ENCODE data around the gene GRAMD1C.

GRAMD1C gene

GRCh38 chr3:113946831-113947230 lies 108.2 kb downstream of the GRAMD1C start:
- peaks cover 0 to 4% of the 10 kb centered on the region in 2 donors for H3K36me3 ChIP-seq (ENCODE audit: control insufficient read depth in 2 of 2, insufficient read depth in 2 of 2, low read length in 2 of 2)
- H3K27me3 ChIP-seq (ENCODE audit: control insufficient read depth in 2 of 2, insufficient read depth in 2 of 2, low read length in 2 of 2) = no peaks in the 10 kb centered on the region
- peak overlapping the region; percentile 71 to 81 for H3K27ac ChIP-seq (ENCODE audit: low read depth in 2 of 2, low read length in 2 of 2)
- H3K4me1 ChIP-seq (ENCODE audit: control insufficient read depth in 2 of 2, insufficient read depth in 2 of 2, low read length in 2 of 2) = peaks cover 8 to 9% of the 10 kb centered on the region in 2 donors
- H3K4me3 ChIP-seq (ENCODE audit: low read length in 2 of 2) = peak overlapping the region; percentile 82 to 84
- peak overlapping the region in 1 of 2 donors; percentile 61 for H3K9ac ChIP-seq (ENCODE audit: low read depth in 1 of 2, low read length in 2 of 2)
- H3K9me3 ChIP-seq (ENCODE audit: control insufficient read depth in 2 of 2, low read length in 2 of 2) = no peaks in the 10 kb centered on the region

DNA sequence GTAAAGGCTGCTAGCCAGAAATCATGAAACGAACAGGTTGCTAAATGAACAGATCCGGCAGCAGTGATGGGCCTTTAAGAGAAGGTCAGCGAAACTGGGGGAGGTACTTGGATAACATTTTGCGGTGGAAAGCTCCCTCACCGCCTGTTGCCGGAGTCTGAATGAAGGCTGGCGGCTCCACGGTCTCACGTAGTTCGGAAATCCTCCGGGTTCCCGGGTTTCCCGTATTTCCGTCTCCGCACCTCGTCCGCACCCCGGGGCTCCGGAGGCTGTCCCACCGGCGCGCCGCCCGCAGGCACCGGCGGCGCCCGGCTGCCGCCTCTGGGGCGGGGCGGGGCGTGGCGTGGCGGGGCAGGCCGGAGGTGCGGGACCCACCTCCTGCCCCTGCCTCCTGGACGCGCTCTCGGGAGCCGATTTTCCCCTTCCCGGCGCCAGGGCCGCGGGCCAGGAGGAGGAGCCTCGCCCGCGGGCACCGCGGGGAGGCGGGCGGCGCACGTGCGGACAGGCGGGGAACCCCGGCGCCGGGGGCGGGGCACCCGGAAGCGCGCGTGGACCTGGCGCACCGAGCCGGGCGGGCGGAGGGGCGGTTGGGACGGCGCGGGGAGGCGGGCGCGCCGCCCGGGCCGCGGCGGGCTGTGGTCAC lies 108.9 kb downstream of the GRAMD1C start, which contains the start of gene ZDHHC23:
TSS of gene ZDHHC23 (plus strand) at position 642 of the 643 bp plus-strand sequence. CDS start 790 bp downstream, outside the sequence.
- Histone ChIP-seq H3K9me3 (ENCODE audit: control insufficient read depth in 2 of 2, low read length in 2 of 2) (no peaks in the 10 kb centered on the region), H3K36me3 (ENCODE audit: control insufficient read depth in 2 of 2, insufficient read depth in 2 of 2, low read length in 2 of 2) (peaks cover 0 to 8% of the 10 kb centered on the region in 2 donors), H3K4me3 (ENCODE audit: low read length in 2 of 2) (peak within 1 kb of the TSS; percentile 82 to 84), H3K27me3 (ENCODE audit: control insufficient read depth in 2 of 2, insufficient read depth in 2 of 2, low read length in 2 of 2) (no peaks in the 10 kb centered on the region), H3K4me1 (ENCODE audit: control insufficient read depth in 2 of 2, insufficient read depth in 2 of 2, low read length in 2 of 2) (peaks cover 8 to 9% of the 10 kb centered on the region in 2 donors), H3K27ac (ENCODE audit: low read depth in 2 of 2, low read length in 2 of 2) (peak within 1 kb of the TSS; percentile 84 to 86), H3K9ac (ENCODE audit: low read depth in 1 of 2, low read length in 2 of 2) (peak within 1 kb of the TSS; percentile 68 to 80)

GRCh38 chr3:113948015-113948917 lies 109.7 kb downstream of the GRAMD1C start:
- peak overlapping the region; percentile 82 to 84 for H3K4me3 ChIP-seq (ENCODE audit: low read length in 2 of 2)
- H3K27ac ChIP-seq (ENCODE audit: low read depth in 2 of 2, low read length in 2 of 2) = peak overlapping the region; percentile 84 to 86
- H3K36me3 ChIP-seq (ENCODE audit: control insufficient read depth in 2 of 2, insufficient read depth in 2 of 2, low read length in 2 of 2) = peaks cover 1 to 11% of the 10 kb centered on the region in 2 donors
- peak overlapping the region; percentile 68 to 80 for H3K9ac ChIP-seq (ENCODE audit: low read depth in 1 of 2, low read length in 2 of 2)
- peaks cover 8 to 9% of the 10 kb centered on the region in 2 donors for H3K4me1 ChIP-seq (ENCODE audit: control insufficient read depth in 2 of 2, insufficient read depth in 2 of 2, low read length in 2 of 2)
- H3K9me3 ChIP-seq (ENCODE audit: control insufficient read depth in 2 of 2, low read length in 2 of 2) = no peaks in the 10 kb centered on the region
- no peaks in the 10 kb centered on the region for H3K27me3 ChIP-seq (ENCODE audit: control insufficient read depth in 2 of 2, insufficient read depth in 2 of 2, low read length in 2 of 2)

DNA sequence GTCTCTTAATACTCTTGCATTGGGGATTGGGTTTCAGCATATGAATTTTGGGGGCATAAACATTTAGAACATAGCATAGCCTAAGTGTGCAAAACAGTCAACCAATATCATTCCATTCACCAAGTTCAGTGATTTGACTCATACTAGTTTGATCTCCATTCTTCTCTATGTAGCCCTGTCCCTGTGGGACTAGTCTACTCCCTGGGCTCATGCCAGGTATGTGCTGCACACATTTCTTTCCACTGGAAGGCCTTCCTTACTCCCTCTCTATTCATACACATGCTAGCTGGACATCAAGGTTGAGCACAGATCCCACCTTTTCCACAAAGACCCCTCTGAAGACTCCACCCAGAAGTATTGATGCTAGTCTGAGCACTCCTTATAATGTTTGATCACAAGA lies 114.3 kb downstream of the GRAMD1C start:
- Histone ChIP-seq H3K36me3 (ENCODE audit: control insufficient read depth in 2 of 2, insufficient read depth in 2 of 2, low read length in 2 of 2) (peaks cover 20 to 26% of the 10 kb centered on the region in 2 donors), H3K9me3 (ENCODE audit: control insufficient read depth in 2 of 2, low read length in 2 of 2) (no peaks in the 10 kb centered on the region), H3K9ac (ENCODE audit: low read depth in 1 of 2, low read length in 2 of 2) (no peak overlapping the region), H3K27ac (ENCODE audit: low read depth in 2 of 2, low read length in 2 of 2) (no peak overlapping the region), H3K27me3 (ENCODE audit: control insufficient read depth in 2 of 2, insufficient read depth in 2 of 2, low read length in 2 of 2) (no peaks in the 10 kb centered on the region), H3K4me1 (ENCODE audit: control insufficient read depth in 2 of 2, insufficient read depth in 2 of 2, low read length in 2 of 2) (peaks cover 8 to 9% of the 10 kb centered on the region in 2 donors), H3K4me3 (ENCODE audit: low read length in 2 of 2) (no peak overlapping the region)

DNA sequence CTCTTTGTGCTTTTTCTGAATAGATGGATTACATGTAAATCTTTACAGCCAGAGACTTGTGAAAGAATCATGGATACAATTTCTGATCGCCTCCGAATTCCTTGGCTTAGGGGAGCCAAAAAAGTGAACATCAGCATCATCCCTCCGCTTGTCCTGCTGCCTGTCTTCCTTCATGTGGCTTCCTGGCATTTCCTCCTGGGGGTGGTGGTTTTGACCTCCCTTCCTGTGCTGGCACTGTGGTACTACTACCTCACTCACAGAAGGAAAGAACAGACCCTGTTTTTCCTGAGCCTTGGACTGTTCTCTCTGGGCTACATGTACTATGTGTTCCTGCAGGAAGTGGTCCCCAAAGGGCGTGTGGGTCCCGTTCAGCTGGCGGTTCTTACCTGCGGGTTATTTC lies 115.1 kb downstream of the GRAMD1C start:
- H3K9ac ChIP-seq (ENCODE audit: low read depth in 1 of 2, low read length in 2 of 2) = no peak overlapping the region
- peaks cover 25 to 34% of the 10 kb centered on the region in 2 donors for H3K36me3 ChIP-seq (ENCODE audit: control insufficient read depth in 2 of 2, insufficient read depth in 2 of 2, low read length in 2 of 2)
- H3K4me1 ChIP-seq (ENCODE audit: control insufficient read depth in 2 of 2, insufficient read depth in 2 of 2, low read length in 2 of 2) = peaks cover 3 to 6% of the 10 kb centered on the region in 2 donors
- no peak overlapping the region for H3K4me3 ChIP-seq (ENCODE audit: low read length in 2 of 2)
- H3K9me3 ChIP-seq (ENCODE audit: control insufficient read depth in 2 of 2, low read length in 2 of 2) = no peaks in the 10 kb centered on the region
- H3K27ac ChIP-seq (ENCODE audit: low read depth in 2 of 2, low read length in 2 of 2) = no peak overlapping the region
- no peaks in the 10 kb centered on the region for H3K27me3 ChIP-seq (ENCODE audit: control insufficient read depth in 2 of 2, insufficient read depth in 2 of 2, low read length in 2 of 2)

GRCh38 chr3:113954091-113954685 lies 115.6 kb downstream of the GRAMD1C start:
- Histone ChIP-seq H3K4me1 (ENCODE audit: control insufficient read depth in 2 of 2, insufficient read depth in 2 of 2, low read length in 2 of 2) (peaks cover under 1 to 1% of the 10 kb centered on the region in 2 donors), H3K27me3 (ENCODE audit: control insufficient read depth in 2 of 2, insufficient read depth in 2 of 2, low read length in 2 of 2) (no peaks in the 10 kb centered on the region), H3K9me3 (ENCODE audit: control insufficient read depth in 2 of 2, low read length in 2 of 2) (no peaks in the 10 kb centered on the region), H3K4me3 (ENCODE audit: low read length in 2 of 2) (no peak overlapping the region), H3K27ac (ENCODE audit: low read depth in 2 of 2, low read length in 2 of 2) (no peak overlapping the region), H3K9ac (ENCODE audit: low read depth in 1 of 2, low read length in 2 of 2) (no peak overlapping the region), H3K36me3 (ENCODE audit: control insufficient read depth in 2 of 2, insufficient read depth in 2 of 2, low read length in 2 of 2) (peaks cover 27 to 38% of the 10 kb centered on the region in 2 donors)

- Histone ChIP-seq H3K9me3 (ENCODE audit: control insufficient read depth in 2 of 2, low read length in 2 of 2) (no peaks in the 10 kb centered on the region), H3K27ac (ENCODE audit: low read depth in 2 of 2, low read length in 2 of 2) (no peak overlapping the region), H3K36me3 (ENCODE audit: control insufficient read depth in 2 of 2, insufficient read depth in 2 of 2, low read length in 2 of 2) (peaks cover 8 to 21% of the 10 kb centered on the region in 2 donors), H3K4me1 (ENCODE audit: control insufficient read depth in 2 of 2, insufficient read depth in 2 of 2, low read length in 2 of 2) (no peaks in the 10 kb centered on the region), H3K4me3 (ENCODE audit: low read length in 2 of 2) (no peak overlapping the region), H3K9ac (ENCODE audit: low read depth in 1 of 2, low read length in 2 of 2) (no peak overlapping the region), H3K27me3 (ENCODE audit: control insufficient read depth in 2 of 2, insufficient read depth in 2 of 2, low read length in 2 of 2) (no peaks in the 10 kb centered on the region)
Measured at GRCh38 chr3:113963879-113964278, 125.3 kb downstream of the GRAMD1C start.

DNA sequence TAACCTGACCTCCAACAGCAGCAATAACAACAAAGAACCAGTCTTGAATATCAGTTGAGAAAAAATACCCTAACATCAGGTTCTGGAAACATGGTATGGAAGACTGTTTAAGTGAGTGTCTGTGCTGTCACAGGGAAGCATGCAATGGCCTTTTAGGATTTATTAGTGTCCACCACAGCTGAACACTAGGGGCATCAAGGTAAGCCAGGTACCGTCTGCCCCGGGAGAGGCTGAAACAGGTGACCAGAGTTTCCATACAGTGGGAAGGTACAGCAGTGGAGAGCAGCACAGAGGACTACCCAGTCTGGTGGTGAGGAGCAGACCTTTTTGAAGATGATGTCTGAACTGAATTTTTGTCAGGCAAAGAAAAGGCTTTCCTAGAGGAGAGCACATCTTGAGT lies 127.6 kb downstream of the GRAMD1C start:
- no peak overlapping the region for H3K27ac ChIP-seq (ENCODE audit: low read depth in 2 of 2, low read length in 2 of 2)

GRCh38 chr3:113968986-113969385 lies 130.4 kb downstream of the GRAMD1C start:
- Histone ChIP-seq H3K27ac (ENCODE audit: low read depth in 2 of 2, low read length in 2 of 2) (no peak overlapping the region), H3K4me1 (ENCODE audit: control insufficient read depth in 2 of 2, insufficient read depth in 2 of 2, low read length in 2 of 2) (no peaks in the 10 kb centered on the region), H3K4me3 (ENCODE audit: low read length in 2 of 2) (no peak overlapping the region), H3K36me3 (ENCODE audit: control insufficient read depth in 2 of 2, insufficient read depth in 2 of 2, low read length in 2 of 2) (peaks cover 4 to 7% of the 10 kb centered on the region in 2 donors), H3K27me3 (ENCODE audit: control insufficient read depth in 2 of 2, insufficient read depth in 2 of 2, low read length in 2 of 2) (no peaks in the 10 kb centered on the region), H3K9ac (ENCODE audit: low read depth in 1 of 2, low read length in 2 of 2) (no peak overlapping the region), H3K9me3 (ENCODE audit: control insufficient read depth in 2 of 2, low read length in 2 of 2) (peaks cover 2 to 14% of the 10 kb centered on the region in 2 donors)

More for the DNA sequence above, 127.6 kb downstream of the GRAMD1C start:
- Histone ChIP-seq H3K9me3 (ENCODE audit: control insufficient read depth in 2 of 2, low read length in 2 of 2) (no peaks in the 10 kb centered on the region), H3K27me3 (ENCODE audit: control insufficient read depth in 2 of 2, insufficient read depth in 2 of 2, low read length in 2 of 2) (no peaks in the 10 kb centered on the region), H3K36me3 (ENCODE audit: control insufficient read depth in 2 of 2, insufficient read depth in 2 of 2, low read length in 2 of 2) (peaks cover 4 to 14% of the 10 kb centered on the region in 2 donors), H3K4me3 (ENCODE audit: low read length in 2 of 2) (no peak overlapping the region), H3K4me1 (ENCODE audit: control insufficient read depth in 2 of 2, insufficient read depth in 2 of 2, low read length in 2 of 2) (no peaks in the 10 kb centered on the region), H3K9ac (ENCODE audit: low read depth in 1 of 2, low read length in 2 of 2) (no peak overlapping the region)
